Mesendoderm (in vitro differentiated cells): ENCODE results near the gene PDSS2.

Experiments used
- DNase-seq: peaks from one replicate; pipeline ENCODE4 v3.0.0; 2013
- H2AK5ac ChIP-seq: 2 replicates; pipeline ENCODE4 v1.6.1; 2013; ENCODE audit warnings: low read length, inconsistent platforms
- H2BK120ac ChIP-seq: 2 replicates; pipeline ENCODE4 v1.6.1; 2013; ENCODE audit warnings: low read depth, mild to moderate bottlenecking, low read length, moderate library complexity, mixed read lengths
- H2BK15ac ChIP-seq: replicated peaks from 2 replicates; pipeline ENCODE4 v1.6.1; 2013; ENCODE audit warnings: low read depth, mild to moderate bottlenecking, moderate library complexity
- H2BK5ac ChIP-seq: 2 replicates; pipeline ENCODE4 v1.6.1; 2013; ENCODE audit warnings: low read length, inconsistent platforms
- H3K18ac ChIP-seq: 2 replicates; pipeline ENCODE4 v1.6.1; 2013; ENCODE audit warnings: mild to moderate bottlenecking, low read length, mixed read lengths
- H3K23ac ChIP-seq: one replicate; pipeline ENCODE4 v1.6.1; 2013; ENCODE audit warnings: low read length
- H3K27ac ChIP-seq: 2 replicates; pipeline ENCODE4 v1.5.1; 2013; ENCODE audit warnings: low read depth, mild to moderate bottlenecking, inconsistent platforms, low read length, moderate library complexity
- H3K27me3 ChIP-seq: 2 replicates; pipeline ENCODE4 v1.6.1; 2013; ENCODE audit warnings: low read length, control low read depth, mild to moderate bottlenecking, inconsistent platforms; ENCODE audit not compliant: insufficient read depth, poor library complexity
- H3K36me3 ChIP-seq: 2 replicates; pipeline ENCODE4 v1.6.1; 2013; ENCODE audit warnings: low read length, inconsistent platforms; ENCODE audit not compliant: control insufficient read depth, insufficient read depth
- H3K4ac ChIP-seq: one replicate; pipeline ENCODE4 v1.6.1; 2013; ENCODE audit warnings: low read depth, mild to moderate bottlenecking, low read length, moderate library complexity
- H3K4me1 ChIP-seq: 2 replicates; pipeline ENCODE4 v1.6.1; 2013; ENCODE audit warnings: low read depth, low read length, inconsistent platforms; ENCODE audit not compliant: control insufficient read depth
- H3K4me2 ChIP-seq: 2 replicates; pipeline ENCODE4 v1.6.1; 2013; ENCODE audit warnings: low read length
- H3K4me3 ChIP-seq: 2 replicates; pipeline ENCODE4 v1.5.1; 2013; ENCODE audit warnings: mild to moderate bottlenecking, low read length
- H3K56ac ChIP-seq: one replicate; pipeline ENCODE4 v1.6.1; 2013; ENCODE audit warnings: low read length
- H3K79me1 ChIP-seq: 2 replicates; pipeline ENCODE4 v1.6.1; 2013; ENCODE audit warnings: low read length, inconsistent platforms
- H3K79me2 ChIP-seq: 2 replicates; pipeline ENCODE4 v1.6.1; 2013; ENCODE audit warnings: mild to moderate bottlenecking, low read length; ENCODE audit not compliant: control insufficient read depth, insufficient read depth
- H3K9ac ChIP-seq: 2 replicates; pipeline ENCODE4 v1.6.1; 2013; ENCODE audit warnings: low read length, inconsistent platforms
- H4K5ac ChIP-seq: one replicate; pipeline ENCODE4 v1.6.1; 2013; ENCODE audit warnings: low read length
- H4K8ac ChIP-seq: one replicate; pipeline ENCODE4 v1.6.1; 2013; ENCODE audit warnings: low read depth, mild to moderate bottlenecking, control low read depth, low read length, moderate library complexity
- WGBS: extraction: QIAGEN DNeasy Blood & Tissue Kit; methylation state at CpG from one replicate; pipeline ENCODE4 v1.1.7; 2013; ENCODE audit warnings: low lambda C conversion rate, missing lambda C conversion rate; ENCODE audit not compliant: insufficient coverage; ENCODE audit errors: extremely low coverage; 5-methylcytosine and 5-hydroxymethylcytosine counted together

PDSS2 gene

DNA sequence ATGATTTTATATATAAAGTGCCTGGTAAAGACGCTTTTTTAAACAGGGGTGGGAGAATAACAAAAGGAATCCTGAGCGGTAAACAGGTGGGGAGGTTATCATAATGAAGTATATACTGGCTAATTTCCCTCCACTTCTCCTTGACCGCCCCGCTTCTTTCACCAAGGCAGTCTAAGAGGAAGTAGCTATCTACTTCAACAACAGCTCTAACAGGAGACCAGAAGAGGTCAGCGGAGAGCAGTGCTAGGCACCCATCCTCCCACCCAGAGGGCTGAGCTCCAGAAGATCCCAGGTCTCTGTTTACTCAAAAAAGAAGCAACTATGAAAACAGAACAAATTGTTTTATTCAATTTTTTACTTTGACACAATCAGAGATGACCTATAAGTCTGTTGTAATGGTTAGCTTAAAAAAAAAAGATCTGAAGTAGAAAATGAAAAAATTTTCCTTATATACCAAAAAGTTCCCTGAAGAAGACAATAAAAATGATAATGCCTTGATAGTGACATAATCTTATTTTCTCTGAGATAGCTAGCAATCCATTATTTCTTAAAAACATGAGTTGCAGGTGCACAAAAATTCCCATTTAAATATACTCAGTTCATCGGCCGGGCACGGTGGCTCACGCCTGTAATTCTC lies 141.1 kb downstream of the PDSS2 start:
- H3K9ac ChIP-seq, result no peak overlapping the region
- no peak overlapping the region for H2AK5ac ChIP-seq
- H3K23ac ChIP-seq, result no peak overlapping the region
- no peak overlapping the region for H2BK120ac ChIP-seq
- H3K79me2 ChIP-seq, result no peaks in the 10 kb centered on the region
- H2BK5ac ChIP-seq, result no peak overlapping the region
- no peak overlapping the region for H4K8ac ChIP-seq
- no peak overlapping the region for H3K18ac ChIP-seq
- no peak overlapping the region for H3K4ac ChIP-seq
- H3K56ac ChIP-seq, result no peak overlapping the region
- H3K27ac ChIP-seq, result no peak overlapping the region
- no CpG with 5 or more reads among the region's 9 CpGs for WGBS
- no peaks in the 10 kb centered on the region for H3K36me3 ChIP-seq
- H2BK15ac ChIP-seq, result no peak overlapping the region
- no peaks in the 10 kb centered on the region for H3K27me3 ChIP-seq
- peak; percentile 78 for DNase-seq
- no peaks in the 10 kb centered on the region for H3K79me1 ChIP-seq
- H3K4me3 ChIP-seq, result no peak overlapping the region
- no peaks in the 10 kb centered on the region for H3K4me1 ChIP-seq
- no peak overlapping the region for H3K4me2 ChIP-seq
- H4K5ac ChIP-seq, result no peak overlapping the region

DNA sequence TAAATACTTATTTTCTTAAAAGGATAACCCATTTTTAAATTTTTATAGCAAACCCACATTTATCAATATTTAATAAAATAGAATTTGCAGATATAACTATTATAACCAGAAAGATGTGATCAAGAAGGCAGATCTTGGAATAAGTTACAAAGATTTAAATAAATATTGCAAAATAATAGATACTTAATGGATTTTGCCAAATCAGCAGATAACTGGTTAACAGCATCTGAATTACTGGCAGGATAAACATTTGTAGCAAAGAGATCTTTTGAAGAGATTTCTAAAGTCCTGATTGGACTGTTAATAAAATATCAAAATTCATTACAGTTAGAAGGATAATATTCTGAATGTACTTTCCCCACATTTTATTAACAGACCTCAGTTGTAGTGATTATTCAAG lies 144.2 kb downstream of the PDSS2 start:
- H3K36me3 ChIP-seq, result no peaks in the 10 kb centered on the region
- no peak overlapping the region for H2BK15ac ChIP-seq
- no peak overlapping the region for H4K5ac ChIP-seq
- no peak overlapping the region for H3K4me3 ChIP-seq
- no peak overlapping the region for H3K9ac ChIP-seq
- H3K56ac ChIP-seq, result no peak overlapping the region
- H3K27me3 ChIP-seq, result no peaks in the 10 kb centered on the region
- H3K18ac ChIP-seq, result no peak overlapping the region
- no peak overlapping the region for H2BK5ac ChIP-seq
- H3K4ac ChIP-seq, result no peak overlapping the region
- no peak overlapping the region for H3K23ac ChIP-seq
- no peaks in the 10 kb centered on the region for H3K79me1 ChIP-seq
- DNase-seq, result no peak
- no peak overlapping the region for H2BK120ac ChIP-seq
- no peak overlapping the region for H2AK5ac ChIP-seq
- H3K4me2 ChIP-seq, result no peak overlapping the region
- H3K4me1 ChIP-seq, result no peaks in the 10 kb centered on the region
- no peaks in the 10 kb centered on the region for H3K79me2 ChIP-seq
- H4K8ac ChIP-seq, result no peak overlapping the region
- no peak overlapping the region for H3K27ac ChIP-seq

DNA sequence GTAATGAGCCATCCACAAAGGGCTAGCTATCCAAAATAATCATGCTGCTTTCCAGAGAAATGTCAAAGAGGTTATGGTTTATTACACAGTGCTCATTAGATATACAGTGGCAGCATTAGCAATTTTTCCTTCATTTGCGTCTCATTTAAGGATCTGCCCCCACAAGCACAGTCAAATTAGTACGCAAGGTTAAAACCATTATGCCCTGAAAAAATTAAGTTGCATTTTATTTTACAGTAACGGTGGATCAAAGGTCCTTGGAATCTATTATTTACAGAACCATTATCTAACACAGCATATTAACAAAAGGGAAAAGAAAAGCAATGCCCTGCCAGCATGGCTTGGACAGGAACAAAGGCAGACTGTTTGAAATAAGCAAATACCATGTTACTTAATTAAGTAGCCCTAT lies 144.8 kb downstream of the PDSS2 start:
- no peaks in the 10 kb centered on the region for H3K79me2 ChIP-seq
- no peak overlapping the region for H3K4ac ChIP-seq
- H3K18ac ChIP-seq, result no peak overlapping the region

DNA sequence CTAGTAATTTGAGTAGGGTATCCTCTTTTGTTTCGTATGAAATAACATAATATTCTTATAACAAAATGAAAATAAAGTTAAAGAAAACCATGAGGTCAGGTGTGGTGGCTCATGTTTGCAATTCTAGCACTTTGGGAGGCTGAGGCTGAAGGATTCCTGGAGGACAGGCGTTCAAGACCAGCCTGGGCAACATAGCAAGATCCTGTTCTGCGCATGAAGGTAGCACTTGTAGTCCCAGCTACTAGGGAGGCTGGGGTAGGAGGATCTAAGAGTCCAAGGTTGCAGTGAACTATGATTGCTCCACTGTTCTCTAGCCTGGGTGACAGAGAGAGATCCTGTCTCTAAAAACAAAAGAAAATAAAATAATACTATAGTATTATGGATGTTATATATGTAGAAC lies 145.6 kb downstream of the PDSS2 start:
- WGBS, result no CpG with 5 or more reads among the region's 3 CpGs
- no peaks in the 10 kb centered on the region for H3K4me1 ChIP-seq
- no peak overlapping the region for H3K4me3 ChIP-seq
- no peaks in the 10 kb centered on the region for H3K79me2 ChIP-seq
- no peak overlapping the region for H3K18ac ChIP-seq
- H3K36me3 ChIP-seq, result no peaks in the 10 kb centered on the region
- no peak overlapping the region for H3K23ac ChIP-seq
- H2BK120ac ChIP-seq, result no peak overlapping the region
- no peak for DNase-seq
- no peak overlapping the region for H3K9ac ChIP-seq
- H3K4ac ChIP-seq, result no peak overlapping the region
- H3K79me1 ChIP-seq, result no peaks in the 10 kb centered on the region
- H3K4me2 ChIP-seq, result no peak overlapping the region
- H2BK15ac ChIP-seq, result no peak overlapping the region
- H2AK5ac ChIP-seq, result no peak overlapping the region
- H4K5ac ChIP-seq, result no peak overlapping the region
- no peaks in the 10 kb centered on the region for H3K27me3 ChIP-seq
- no peak overlapping the region for H3K27ac ChIP-seq
- H3K56ac ChIP-seq, result no peak overlapping the region
- no peak overlapping the region for H4K8ac ChIP-seq
- H2BK5ac ChIP-seq, result no peak overlapping the region

More for the DNA sequence above, 144.8 kb downstream of the PDSS2 start:
- DNase-seq, result no peak
- WGBS, result no CpG with 5 or more reads among the region's 3 CpGs
- Histone ChIP-seq H3K4me1 (no peaks in the 10 kb centered on the region), H2AK5ac (no peak overlapping the region), H3K23ac (no peak overlapping the region), H3K9ac (no peak overlapping the region), H3K27me3 (no peaks in the 10 kb centered on the region), H4K8ac (no peak overlapping the region), H4K5ac (no peak overlapping the region), H3K27ac (no peak overlapping the region), H2BK15ac (no peak overlapping the region), H2BK5ac (no peak overlapping the region), H3K4me2 (no peak overlapping the region), H3K36me3 (no peaks in the 10 kb centered on the region), H3K4me3 (no peak overlapping the region), H2BK120ac (no peak overlapping the region), H3K79me1 (no peaks in the 10 kb centered on the region), H3K56ac (no peak overlapping the region)

DNA sequence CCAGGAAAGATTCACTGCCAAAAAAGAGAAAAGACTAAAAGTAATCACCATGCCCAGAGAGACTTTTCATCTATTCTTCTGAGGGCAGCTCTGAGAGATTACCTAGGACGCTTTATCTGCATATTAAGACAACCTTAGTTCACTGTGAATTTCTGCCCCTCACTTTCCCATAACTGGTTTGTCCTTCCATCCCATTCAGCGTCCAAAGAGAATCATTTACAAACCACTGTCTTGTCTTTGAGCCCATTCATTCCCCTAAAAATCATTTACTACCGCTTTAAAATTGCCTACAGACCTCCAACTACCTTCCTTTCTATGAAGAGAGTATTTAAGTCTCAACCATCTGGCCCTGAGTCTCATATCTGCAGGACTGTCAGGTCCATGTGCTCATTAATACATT lies 149.0 kb downstream of the PDSS2 start:
- Histone ChIP-seq H4K5ac (no peak overlapping the region), H3K4me2 (no peak overlapping the region), H3K4me3 (no peak overlapping the region), H3K9ac (no peak overlapping the region), H2BK5ac (no peak overlapping the region), H3K79me1 (no peaks in the 10 kb centered on the region), H3K79me2 (no peaks in the 10 kb centered on the region), H2BK120ac (no peak overlapping the region), H2BK15ac (no peak overlapping the region), H3K36me3 (no peaks in the 10 kb centered on the region), H3K4me1 (no peaks in the 10 kb centered on the region), H2AK5ac (no peak overlapping the region), H3K18ac (no peak overlapping the region), H3K23ac (no peak overlapping the region), H3K56ac (no peak overlapping the region), H3K27me3 (no peaks in the 10 kb centered on the region), H4K8ac (no peak overlapping the region), H3K4ac (no peak overlapping the region), H3K27ac (no peak overlapping the region)
- DNase-seq, result no peak
- WGBS, result no CpG with 5 or more reads among the region's 3 CpGs

DNA sequence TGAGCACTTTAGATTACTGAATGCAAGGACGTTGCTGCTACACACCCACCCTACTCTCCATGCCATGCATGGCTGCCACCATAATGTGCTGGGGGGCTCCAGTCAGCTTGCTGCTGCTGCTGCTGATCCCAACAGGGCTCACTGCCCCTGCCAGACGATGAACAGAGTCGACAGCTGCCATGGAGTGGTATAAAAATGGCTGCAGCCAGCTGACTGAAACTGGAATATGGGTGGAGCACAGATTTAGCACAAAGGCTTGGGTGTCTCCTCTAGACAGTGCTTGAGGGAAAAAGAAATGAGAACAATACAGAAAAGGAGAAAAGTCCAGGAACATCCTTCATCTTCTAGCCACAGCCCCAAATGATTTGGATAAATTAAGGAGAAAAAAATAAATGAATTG lies 150.7 kb downstream of the PDSS2 start:
- no peak overlapping the region for H4K8ac ChIP-seq
- DNase-seq, result no peak
- no peak overlapping the region for H4K5ac ChIP-seq
- no peaks in the 10 kb centered on the region for H3K79me1 ChIP-seq
- H3K18ac ChIP-seq, result no peak overlapping the region
- H3K56ac ChIP-seq, result no peak overlapping the region
- no peak overlapping the region for H3K4me3 ChIP-seq
- no peak overlapping the region for H3K4me2 ChIP-seq
- H3K79me2 ChIP-seq, result no peaks in the 10 kb centered on the region
- H2BK15ac ChIP-seq, result no peak overlapping the region
- H3K27me3 ChIP-seq, result no peaks in the 10 kb centered on the region
- H2AK5ac ChIP-seq, result no peak overlapping the region
- H2BK120ac ChIP-seq, result no peak overlapping the region
- no CpG with 5 or more reads among the region's 3 CpGs for WGBS
- H3K36me3 ChIP-seq, result no peaks in the 10 kb centered on the region
- no peak overlapping the region for H3K23ac ChIP-seq
- H2BK5ac ChIP-seq, result no peak overlapping the region
- H3K4me1 ChIP-seq, result no peaks in the 10 kb centered on the region
- H3K9ac ChIP-seq, result no peak overlapping the region
- H3K4ac ChIP-seq, result no peak overlapping the region
- no peak overlapping the region for H3K27ac ChIP-seq
